GM13977 (cell line): ENCODE measurements around the gene RNU7-1.

Source experiments
- DNase-seq: peaks from one replicate; pipeline ENCODE4 v3.0.0; 2012; ENCODE audit warnings: low spot score
- CTCF ChIP-seq: IDR thresholded peaks from 2 replicates; pipeline ENCODE4 v1.5.1; 2012; ENCODE audit warnings: mild to moderate bottlenecking, control low read depth; ENCODE audit not compliant: insufficient read depth; ENCODE audit errors: extremely low read depth, missing control alignments
- in situ Hi-C: fragments of 300-500 bp; cut with MboI; formaldehyde crosslinking; loops from one replicate; pipeline ENCODE4 v1.12.0; 2022; ENCODE audit warnings: low sequenced_read_pairs, low pct_unique_long_range_greater_than_20kb, mixed read lengths, inconsistent platforms; ENCODE audit not compliant: unreplicated experiment

Gene RNU7-1

GRCh38 chr12:6961695-6962284 is 18.2 kb downstream of the RNU7-1 start:
- peak; percentile 31 for TF ChIP-seq CTCF
- DNase-seq = peak; percentile 68
- in situ Hi-C loops = no loop called here

DNA sequence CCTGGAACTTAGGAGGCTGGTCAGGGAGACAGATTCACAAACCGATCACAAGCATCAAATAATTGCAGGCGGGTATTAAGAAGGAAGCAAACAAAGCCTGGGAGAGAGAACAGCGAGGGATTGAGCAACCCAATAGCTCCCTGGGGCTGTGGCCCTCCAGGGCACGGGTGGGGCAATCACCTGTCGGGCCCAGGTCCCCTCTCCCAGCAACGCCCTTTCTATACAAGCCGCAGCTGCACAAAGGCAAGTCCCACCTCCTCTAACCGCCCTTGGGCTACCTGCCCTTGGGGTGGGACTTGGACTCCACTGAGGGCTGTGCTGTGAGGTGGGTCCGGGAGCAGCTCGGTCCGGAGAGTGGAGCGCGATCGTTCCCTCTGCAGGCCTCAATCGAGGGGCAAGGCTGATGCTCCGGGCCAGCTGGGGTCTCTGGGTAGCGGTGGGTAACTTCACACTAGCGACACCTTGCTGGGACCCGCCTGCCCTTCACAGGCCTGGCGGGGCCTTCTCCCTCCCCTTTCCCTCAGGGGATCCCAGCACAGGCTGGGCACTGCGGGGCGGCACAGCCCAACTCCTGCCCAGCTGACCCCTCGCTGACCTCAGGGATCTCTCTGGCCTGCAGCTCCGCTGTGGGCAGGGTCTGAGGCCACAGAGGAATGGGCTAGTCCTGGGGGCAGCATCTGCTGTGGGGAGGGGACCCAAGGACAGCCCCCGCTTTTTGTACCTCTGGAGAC is 18.8 kb downstream of the RNU7-1 start:
- in situ Hi-C loops = no loop called here
- DNase-seq = no peak
- TF ChIP-seq CTCF = no peak

- in situ Hi-C loops = no loop called here
- DNase-seq = no peak
- TF ChIP-seq CTCF = no peak
Observed at GRCh38 chr12:6963016-6963731, 19.6 kb downstream of the RNU7-1 start.

GRCh38 chr12:6963791-6964413 is 20.3 kb downstream of the RNU7-1 start:
- DNase-seq = no peak
- TF ChIP-seq CTCF = no peak
- in situ Hi-C loops = no loop called here

- in situ Hi-C loops = no loop called here
- no peak for DNase-seq
- TF ChIP-seq CTCF = no peak
Observed at GRCh38 chr12:6964605-6965025, 21.0 kb downstream of the RNU7-1 start.

- DNase-seq = peak; percentile 88
- peak; percentile 91 for TF ChIP-seq CTCF
- in situ Hi-C loops = no loop called here
Observed at GRCh38 chr12:6965026-6965661, 21.5 kb downstream of the RNU7-1 start.
